ENCODE results near the gene FAM3B.

DNA sequence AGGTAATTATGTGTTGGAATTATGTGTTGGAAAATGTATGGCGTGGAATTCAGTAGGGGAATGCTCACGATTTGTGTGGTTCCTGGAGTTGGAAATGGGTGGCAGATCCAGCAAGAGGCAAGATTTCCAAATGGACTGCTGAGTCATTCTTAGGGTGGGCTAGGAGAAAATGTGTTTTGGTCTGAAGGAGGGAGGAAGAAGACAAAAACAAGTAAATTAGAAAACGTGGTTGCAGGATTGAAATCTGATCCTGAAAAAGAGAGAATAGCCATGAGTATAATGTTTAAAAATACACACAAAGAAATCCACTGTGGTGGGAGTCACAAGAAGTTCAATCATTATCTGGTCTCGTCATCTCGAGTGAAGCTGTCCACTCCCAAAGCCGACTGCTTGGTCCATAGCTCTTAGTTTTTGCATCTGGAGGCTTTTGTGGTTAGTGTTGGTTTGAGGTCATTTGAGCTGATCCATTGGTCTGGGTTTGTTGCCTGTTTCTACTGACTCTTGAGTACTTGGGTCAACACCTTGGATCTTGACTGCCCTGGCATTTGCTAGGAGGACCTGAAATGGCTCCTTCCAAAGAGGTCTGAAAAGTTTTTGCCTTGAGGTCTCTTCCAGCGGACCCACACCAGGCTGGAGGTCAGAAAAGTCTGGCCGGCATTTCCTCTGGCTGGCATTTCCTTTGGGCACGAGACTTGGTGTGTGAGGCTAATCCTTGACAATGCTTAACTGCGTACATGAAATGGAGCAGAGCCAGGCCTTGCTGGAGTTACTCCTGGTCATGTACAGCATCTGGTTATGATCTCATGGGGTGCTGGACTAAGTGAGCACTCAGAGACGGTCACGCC, 54.5 kb downstream of the FAM3B start:
- TF ChIP-seq EZH2 (IDR thresholded peaks at IDR 0.05; ENCODE audit: insufficient read depth, poor library complexity, severe bottlenecking) (no peak), EZH2phosphoT487 (IDR thresholded peaks at IDR 0.05; ENCODE audit: insufficient read depth, low read depth) (no peak)

Measured in GM23248 (cell line).